T-helper 2 cell treated with Interferon-gamma antibody and Interleukin-4, amounts not matched to agents 5 μg/mL and 100 μg/mL, for 36 hours (primary cell): ENCODE measurements around the gene PSKH1.
A peak's percentile ranks its signal among the peaks of the same experiment; 100 is the strongest.

ENCODE experiments used
- DNase-seq: peaks from one replicate; pipeline ENCODE4 v3.0.0; 2021; ENCODE audit warnings: low spot score
- H3K27ac Mint-ChIP-seq: one replicate; pipeline ENCODE4 v1.8.0; 2021; ENCODE audit warnings: mild to moderate bottlenecking, mixed read lengths
- H3K27me3 Mint-ChIP-seq: one replicate; pipeline ENCODE4 v1.8.0; 2021; ENCODE audit warnings: low read depth, mixed read lengths
- H3K36me3 Mint-ChIP-seq: one replicate; pipeline ENCODE4 v1.8.0; 2021; ENCODE audit warnings: low read depth, mixed read lengths
- H3K4me1 Mint-ChIP-seq: one replicate; pipeline ENCODE4 v1.8.0; 2021; ENCODE audit warnings: low read depth, mixed read lengths
- H3K4me3 Mint-ChIP-seq: one replicate; pipeline ENCODE4 v1.8.0; 2022; ENCODE audit warnings: mild to moderate bottlenecking, moderate library complexity, mixed read lengths
- H3K9me3 Mint-ChIP-seq: one replicate; pipeline ENCODE4 v1.8.0; 2021; ENCODE audit warnings: mixed read lengths

The PSKH1 gene

GRCh38 chr16:67915831-67916723 lies 23.0 kb downstream of the PSKH1 start:
- Mint-ChIP-seq H3K4me3 (no peak overlapping the region), H3K36me3 (peaks cover 9% of the 10 kb centered on the region), H3K9me3 (no peaks in the 10 kb centered on the region), H3K27me3 (no peaks in the 10 kb centered on the region), H3K27ac (no peak overlapping the region), H3K4me1 (peaks cover 11% of the 10 kb centered on the region)
- no peak for DNase-seq

GRCh38 chr16:67917140-67917851 lies 24.2 kb downstream of the PSKH1 start:
- H3K9me3 Mint-ChIP-seq = no peaks in the 10 kb centered on the region
- no peaks in the 10 kb centered on the region for H3K27me3 Mint-ChIP-seq
- H3K27ac Mint-ChIP-seq = peak overlapping the region; percentile 57
- H3K4me1 Mint-ChIP-seq = peaks cover 15% of the 10 kb centered on the region
- no peak for DNase-seq
- no peak overlapping the region for H3K4me3 Mint-ChIP-seq
- peaks cover 10% of the 10 kb centered on the region for H3K36me3 Mint-ChIP-seq

GRCh38 chr16:67917852-67918236 lies 24.8 kb downstream of the PSKH1 start:
- H3K4me1 Mint-ChIP-seq = peaks cover 15% of the 10 kb centered on the region
- peak; percentile 59 for DNase-seq
- H3K9me3 Mint-ChIP-seq = no peaks in the 10 kb centered on the region
- H3K27me3 Mint-ChIP-seq = no peaks in the 10 kb centered on the region
- H3K27ac Mint-ChIP-seq = peak overlapping the region; percentile 57
- no peak overlapping the region for H3K4me3 Mint-ChIP-seq
- peaks cover 12% of the 10 kb centered on the region for H3K36me3 Mint-ChIP-seq

- Mint-ChIP-seq H3K4me3 (no peak overlapping the region), H3K36me3 (peaks cover 10% of the 10 kb centered on the region), H3K9me3 (no peaks in the 10 kb centered on the region), H3K27ac (no peak overlapping the region), H3K27me3 (no peaks in the 10 kb centered on the region), H3K4me1 (peaks cover 15% of the 10 kb centered on the region)
- DNase-seq = no peak
These were observed 26.7 kb downstream of the PSKH1 start for GRCh38 chr16:67919622-67920221.

- H3K27ac Mint-ChIP-seq = no peak overlapping the region
- H3K4me3 Mint-ChIP-seq = no peak overlapping the region
- H3K4me1 Mint-ChIP-seq = peaks cover 15% of the 10 kb centered on the region
These were observed 29.2 kb downstream of the PSKH1 start for GRCh38 chr16:67922221-67922620.

GRCh38 chr16:67922740-67923139 lies 29.7 kb downstream of the PSKH1 start:
- DNase-seq = no peak
- Mint-ChIP-seq H3K4me3 (no peak overlapping the region), H3K27me3 (no peaks in the 10 kb centered on the region), H3K27ac (no peak overlapping the region), H3K36me3 (peaks cover 6% of the 10 kb centered on the region), H3K9me3 (no peaks in the 10 kb centered on the region), H3K4me1 (peaks cover 9% of the 10 kb centered on the region)

More at GRCh38 chr16:67922221-67922620, 29.2 kb downstream of the PSKH1 start:
- H3K36me3 Mint-ChIP-seq = peaks cover 6% of the 10 kb centered on the region
- H3K9me3 Mint-ChIP-seq = no peaks in the 10 kb centered on the region
- DNase-seq = no peak
- H3K27me3 Mint-ChIP-seq = no peaks in the 10 kb centered on the region

- H3K36me3 Mint-ChIP-seq = peaks cover 13% of the 10 kb centered on the region
- H3K27me3 Mint-ChIP-seq = no peaks in the 10 kb centered on the region
- DNase-seq = no peak
- no peak overlapping the region for H3K4me3 Mint-ChIP-seq
- no peaks in the 10 kb centered on the region for H3K9me3 Mint-ChIP-seq
- peaks cover 6% of the 10 kb centered on the region for H3K4me1 Mint-ChIP-seq
- no peak overlapping the region for H3K27ac Mint-ChIP-seq
These were observed 30.5 kb downstream of the PSKH1 start for GRCh38 chr16:67923414-67924116.

GRCh38 chr16:67924140-67924906 lies 31.3 kb downstream of the PSKH1 start:
- no peak for DNase-seq
- no peak overlapping the region for H3K4me3 Mint-ChIP-seq
- H3K36me3 Mint-ChIP-seq = peaks cover 14% of the 10 kb centered on the region
- H3K4me1 Mint-ChIP-seq = peaks cover 6% of the 10 kb centered on the region
- no peak overlapping the region for H3K27ac Mint-ChIP-seq
- H3K27me3 Mint-ChIP-seq = no peaks in the 10 kb centered on the region
- H3K9me3 Mint-ChIP-seq = no peaks in the 10 kb centered on the region

GRCh38 chr16:67926181-67926750 lies 33.2 kb downstream of the PSKH1 start:
- no peaks in the 10 kb centered on the region for H3K9me3 Mint-ChIP-seq
- DNase-seq = no peak
- H3K36me3 Mint-ChIP-seq = peaks cover 25% of the 10 kb centered on the region

GRCh38 chr16:67927131-67927941 lies 34.3 kb downstream of the PSKH1 start:
- Mint-ChIP-seq H3K27me3 (no peaks in the 10 kb centered on the region), H3K4me3 (no peak overlapping the region), H3K27ac (no peak overlapping the region), H3K4me1 (peaks cover 2% of the 10 kb centered on the region), H3K36me3 (peaks cover 30% of the 10 kb centered on the region), H3K9me3 (no peaks in the 10 kb centered on the region)
- DNase-seq = no peak

More at GRCh38 chr16:67926181-67926750, 33.2 kb downstream of the PSKH1 start:
- no peaks in the 10 kb centered on the region for H3K27me3 Mint-ChIP-seq
- no peak overlapping the region for H3K4me3 Mint-ChIP-seq
- no peak overlapping the region for H3K27ac Mint-ChIP-seq
- peaks cover 6% of the 10 kb centered on the region for H3K4me1 Mint-ChIP-seq

GRCh38 chr16:67928147-67928546 lies 35.1 kb downstream of the PSKH1 start:
- Mint-ChIP-seq H3K36me3 (peaks cover 30% of the 10 kb centered on the region), H3K27ac (peak overlapping the region; percentile 45)

More at GRCh38 chr16:67928147-67928546, 35.1 kb downstream of the PSKH1 start:
- no peak for DNase-seq
- Mint-ChIP-seq H3K9me3 (no peaks in the 10 kb centered on the region), H3K4me3 (no peak overlapping the region), H3K27me3 (no peaks in the 10 kb centered on the region), H3K4me1 (peaks cover 2% of the 10 kb centered on the region)
